Stimulated activated memory B cell treated with anti-CD40 and anti-IgM and Interleukin-4, amounts not matched to agents 10 μg/mL and 1 μg/mL and 100 μg/mL, for 72 hours (primary cell): ENCODE measurements around the gene TEX44.
A peak's percentile ranks its signal among the peaks of the same experiment; 100 is the strongest.
"Not testable (repeated sequence)": the region's sequence is repeated elsewhere in the genome, so short reads cannot be mapped to it uniquely, and the experiment has no call there.

Experiments used
- ATAC-seq: fragments of 150-1000 bp; cut with Tn5 transposase; 2 replicates; pipeline ENCODE4 v1.10.0; 2021
- H3K27ac Mint-ChIP-seq: one replicate; pipeline ENCODE4 v1.8.0; 2022; ENCODE audit warnings: mild to moderate bottlenecking, mixed read lengths
- H3K27me3 Mint-ChIP-seq: one replicate; pipeline ENCODE4 v1.8.0; 2022; ENCODE audit warnings: mixed read lengths
- H3K36me3 Mint-ChIP-seq: one replicate; pipeline ENCODE4 v1.8.0; 2022; ENCODE audit warnings: mixed read lengths
- H3K4me1 Mint-ChIP-seq: one replicate; pipeline ENCODE4 v1.8.0; 2022; ENCODE audit warnings: mixed read lengths
- H3K4me3 Mint-ChIP-seq: one replicate; pipeline ENCODE4 v1.8.0; 2022; ENCODE audit warnings: mild to moderate bottlenecking, moderate library complexity, mixed read lengths
- H3K9me3 Mint-ChIP-seq: one replicate; pipeline ENCODE4 v1.8.0; 2022; ENCODE audit warnings: mixed read lengths

TEX44 gene

GRCh38 chr2:231592636-231593145 is at the start of gene TEX44:
TEX44 (plus strand) TSS chr2:231592864; CDS start chr2:231592952, 88 bp downstream.
- no peak within 1 kb of the TSS for H3K27ac Mint-ChIP-seq
- H3K36me3 Mint-ChIP-seq: no peaks in the 10 kb centered on the region
- H3K27me3 Mint-ChIP-seq: no peaks in the 10 kb centered on the region
- H3K9me3 Mint-ChIP-seq: no peaks in the 10 kb centered on the region
- H3K4me3 Mint-ChIP-seq: no peak within 1 kb of the TSS
- no peaks in the 10 kb centered on the region for H3K4me1 Mint-ChIP-seq
- ATAC-seq: no peak

GRCh38 chr2:231545105-231545902 is 47.4 kb upstream of the TEX44 start:
- Mint-ChIP-seq H3K4me1 (peaks cover 26% of the 10 kb centered on the region), H3K4me3 (peak overlapping the region; percentile 75), H3K27ac (peak overlapping the region; percentile 72), H3K27me3 (peaks cover 36% of the 10 kb centered on the region), H3K36me3 (peaks cover 5% of the 10 kb centered on the region), H3K9me3 (peaks cover 7% of the 10 kb centered on the region)
- peak; percentile 100 for ATAC-seq

GRCh38 chr2:231546014-231546715 is 46.5 kb upstream of the TEX44 start:
- Mint-ChIP-seq H3K4me1 (peaks cover 26% of the 10 kb centered on the region), H3K36me3 (peaks cover 5% of the 10 kb centered on the region), H3K27me3 (peaks cover 32% of the 10 kb centered on the region), H3K9me3 (peaks cover 7% of the 10 kb centered on the region), H3K27ac (peak overlapping the region; percentile 72), H3K4me3 (peak overlapping the region; percentile 75)
- no peak for ATAC-seq

- H3K27me3 Mint-ChIP-seq: peaks cover 21% of the 10 kb centered on the region
- peaks cover 13% of the 10 kb centered on the region for H3K36me3 Mint-ChIP-seq
- peaks cover 5% of the 10 kb centered on the region for H3K9me3 Mint-ChIP-seq
- H3K27ac Mint-ChIP-seq: no peak overlapping the region
- H3K4me1 Mint-ChIP-seq: peaks cover 26% of the 10 kb centered on the region
- no peak for ATAC-seq
- H3K4me3 Mint-ChIP-seq: no peak overlapping the region
Observed at GRCh38 chr2:231547315-231548110, 45.2 kb upstream of the TEX44 start.

- peaks cover 21% of the 10 kb centered on the region for H3K27me3 Mint-ChIP-seq
- no peak overlapping the region for H3K4me3 Mint-ChIP-seq
- H3K36me3 Mint-ChIP-seq: peaks cover 25% of the 10 kb centered on the region
- H3K27ac Mint-ChIP-seq: no peak overlapping the region
- H3K9me3 Mint-ChIP-seq: peaks cover 11% of the 10 kb centered on the region
- peaks cover 26% of the 10 kb centered on the region for H3K4me1 Mint-ChIP-seq
- ATAC-seq: no peak
Observed at GRCh38 chr2:231548752-231549151, 43.9 kb upstream of the TEX44 start.

GRCh38 chr2:231549446-231550239 is 43.0 kb upstream of the TEX44 start:
- Mint-ChIP-seq H3K4me1 (peaks cover 34% of the 10 kb centered on the region), H3K9me3 (peaks cover 11% of the 10 kb centered on the region), H3K4me3 (no peak overlapping the region), H3K36me3 (peaks cover 26% of the 10 kb centered on the region), H3K27me3 (peaks cover 21% of the 10 kb centered on the region), H3K27ac (no peak overlapping the region)
- no peak for ATAC-seq

GRCh38 chr2:231552752-231553151 is 39.9 kb upstream of the TEX44 start:
- Mint-ChIP-seq H3K4me3 (no peak overlapping the region), H3K27me3 (peaks cover 28% of the 10 kb centered on the region), H3K27ac (no peak overlapping the region), H3K4me1 (peaks cover 29% of the 10 kb centered on the region), H3K36me3 (peaks cover 21% of the 10 kb centered on the region), H3K9me3 (peaks cover 11% of the 10 kb centered on the region)
- no peak for ATAC-seq

- Mint-ChIP-seq H3K36me3 (peaks cover 21% of the 10 kb centered on the region), H3K27me3 (peaks cover 21% of the 10 kb centered on the region), H3K27ac (no peak overlapping the region), H3K9me3 (peaks cover 11% of the 10 kb centered on the region), H3K4me1 (peaks cover 25% of the 10 kb centered on the region), H3K4me3 (no peak overlapping the region)
- peak; percentile 35 for ATAC-seq
Observed at GRCh38 chr2:231554327-231554726, 38.3 kb upstream of the TEX44 start.

- peaks cover 15% of the 10 kb centered on the region for H3K27me3 Mint-ChIP-seq
- no peak for ATAC-seq
- no peak overlapping the region for H3K27ac Mint-ChIP-seq
- H3K36me3 Mint-ChIP-seq: peaks cover 21% of the 10 kb centered on the region
- H3K9me3 Mint-ChIP-seq: peaks cover 11% of the 10 kb centered on the region
- no peak overlapping the region for H3K4me3 Mint-ChIP-seq
- H3K4me1 Mint-ChIP-seq: peaks cover 23% of the 10 kb centered on the region
Observed at GRCh38 chr2:231554748-231555545, 37.7 kb upstream of the TEX44 start.

- peaks cover 18% of the 10 kb centered on the region for H3K36me3 Mint-ChIP-seq
Observed at GRCh38 chr2:231556496-231556895, 36.2 kb upstream of the TEX44 start.

GRCh38 chr2:231556981-231557380 is 35.7 kb upstream of the TEX44 start:
- Mint-ChIP-seq H3K4me3 (no peak overlapping the region), H3K27ac (no peak overlapping the region)

More at GRCh38 chr2:231556496-231556895, 36.2 kb upstream of the TEX44 start:
- ATAC-seq, H3K4me3 Mint-ChIP-seq, H3K27ac Mint-ChIP-seq: not testable (repeated sequence)
- peaks cover 11% of the 10 kb centered on the region for H3K27me3 Mint-ChIP-seq
- H3K4me1 Mint-ChIP-seq: peaks cover 23% of the 10 kb centered on the region
- H3K9me3 Mint-ChIP-seq: peaks cover 11% of the 10 kb centered on the region

GRCh38 chr2:231557571-231558217 is 35.0 kb upstream of the TEX44 start:
- peak; percentile 90 for ATAC-seq
- Mint-ChIP-seq H3K27me3 (peaks cover 11% of the 10 kb centered on the region), H3K9me3 (peaks cover 10% of the 10 kb centered on the region), H3K4me1 (peaks cover 23% of the 10 kb centered on the region), H3K36me3 (peaks cover 11% of the 10 kb centered on the region), H3K27ac (no peak overlapping the region), H3K4me3 (no peak overlapping the region)

More at GRCh38 chr2:231556981-231557380, 35.7 kb upstream of the TEX44 start:
- Mint-ChIP-seq H3K27me3 (peaks cover 11% of the 10 kb centered on the region), H3K9me3 (peaks cover 11% of the 10 kb centered on the region), H3K36me3 (peaks cover 13% of the 10 kb centered on the region), H3K4me1 (peaks cover 23% of the 10 kb centered on the region)
- ATAC-seq: no peak

GRCh38 chr2:231563378-231563961 is 29.2 kb upstream of the TEX44 start:
- H3K9me3 Mint-ChIP-seq: peaks cover 2% of the 10 kb centered on the region
- H3K4me1 Mint-ChIP-seq: peaks cover 2% of the 10 kb centered on the region
- no peaks in the 10 kb centered on the region for H3K36me3 Mint-ChIP-seq
- H3K27me3 Mint-ChIP-seq: no peaks in the 10 kb centered on the region
- ATAC-seq: peak; percentile 64
- H3K27ac Mint-ChIP-seq: no peak overlapping the region
- no peak overlapping the region for H3K4me3 Mint-ChIP-seq
